Measurements from ENCODE around the gene LAMA2. TPM values are rescaled to one million over a fixed set of nuclear protein-coding genes. Genes with fewer than 3 reads are reported as not detected.

LAMA2 gene
- total RNA-seq, 2 experiments from 2014 or later, result 0.26 TPM; not detected in 1

- no peak overlapping the region for H3K27ac Mint-ChIP-seq
- H3K36me3 Mint-ChIP-seq (ENCODE audit: low read depth), result no peaks in the 10 kb centered on the region
- CTCF ChIA-PET, result interaction anchor here (1.4 kb wide), 1 partner anchor 9 kb away, joined by 4 read pairs; no protein-coding TSS in a partner anchor
- DNase-seq (no peak), ATAC-seq (no peak)
- H3K27me3 Mint-ChIP-seq (ENCODE audit: low read depth), result peaks cover 5% of the 10 kb centered on the region
- H3K4me1 Mint-ChIP-seq (ENCODE audit: low read depth), result no peaks in the 10 kb centered on the region
- POLR2A ChIA-PET, result no interaction called here
- no peak overlapping the region for H3K4me3 Mint-ChIP-seq
- no peaks in the 10 kb centered on the region for H3K9me3 Mint-ChIP-seq (ENCODE audit: insufficient read depth)
Measured at GRCh38 chr6:129114636-129115391, 231.9 kb downstream of the LAMA2 start.

DNA sequence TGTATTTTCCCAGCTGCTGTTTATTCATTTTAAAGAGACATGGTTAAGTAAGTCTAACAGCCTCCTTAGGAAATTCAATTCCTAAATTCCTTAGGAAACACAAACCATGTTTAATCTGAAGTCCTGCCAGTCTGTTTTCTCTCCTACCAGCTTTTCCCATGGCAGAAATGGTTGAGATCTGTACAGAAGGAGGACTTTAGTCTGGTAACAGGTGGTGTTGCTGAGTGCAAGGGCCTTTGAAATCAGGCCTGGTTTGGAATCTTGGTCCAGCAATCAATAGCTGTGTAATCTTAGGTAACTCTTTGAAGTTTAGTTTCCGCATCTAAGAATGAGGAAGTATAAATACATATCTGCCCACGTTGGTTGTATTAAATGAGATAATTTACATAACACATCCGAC lies 232.5 kb downstream of the LAMA2 start:
- DNase-seq (no peak), ATAC-seq (no peak)
- CTCF ChIA-PET, result interaction anchor here (1.4 kb wide), 1 partner anchor 9 kb away, joined by 4 read pairs; no protein-coding TSS in a partner anchor
- POLR2A ChIA-PET, result no interaction called here
- Mint-ChIP-seq H3K4me3 (no peak overlapping the region), H3K27me3 (ENCODE audit: low read depth) (peaks cover 5% of the 10 kb centered on the region), H3K36me3 (ENCODE audit: low read depth) (no peaks in the 10 kb centered on the region), H3K4me1 (ENCODE audit: low read depth) (no peaks in the 10 kb centered on the region), H3K27ac (no peak overlapping the region), H3K9me3 (ENCODE audit: insufficient read depth) (no peaks in the 10 kb centered on the region)

DNA sequence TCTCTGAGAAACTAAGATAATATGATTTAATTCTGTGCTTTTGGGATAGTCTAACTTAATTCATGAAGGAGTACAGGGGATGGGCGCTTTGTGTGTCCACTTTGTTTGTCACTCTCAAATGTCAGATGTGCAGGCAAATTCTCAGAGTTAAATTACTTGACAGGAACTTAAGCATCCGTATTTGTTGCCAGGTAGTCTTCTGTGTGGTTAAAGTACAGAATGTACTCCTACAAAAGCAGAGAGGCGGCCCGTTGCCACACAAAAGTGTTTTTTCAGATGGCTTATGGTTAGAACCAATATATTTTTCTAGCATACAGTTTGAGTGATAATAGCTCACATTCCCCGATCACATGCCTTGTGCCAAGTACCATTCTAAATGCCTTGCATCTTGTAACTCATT lies 234.4 kb downstream of the LAMA2 start:
- H3K27me3 Mint-ChIP-seq (ENCODE audit: low read depth), result peaks cover 5% of the 10 kb centered on the region
- no peak overlapping the region for H3K27ac Mint-ChIP-seq
- ATAC-seq (no peak), DNase-seq (no peak)
- ChIA-PET CTCF (no interaction called here), POLR2A (no interaction called here)
- no peaks in the 10 kb centered on the region for H3K9me3 Mint-ChIP-seq (ENCODE audit: insufficient read depth)
- no peak overlapping the region for H3K4me3 Mint-ChIP-seq
- no peaks in the 10 kb centered on the region for H3K4me1 Mint-ChIP-seq (ENCODE audit: low read depth)
- H3K36me3 Mint-ChIP-seq (ENCODE audit: low read depth), result no peaks in the 10 kb centered on the region

GRCh38 chr6:129120856-129121638 lies 238.1 kb downstream of the LAMA2 start:
- ChIA-PET CTCF (no interaction called here), POLR2A (no interaction called here)
- Mint-ChIP-seq H3K4me3 (no peak overlapping the region), H3K27me3 (ENCODE audit: low read depth) (no peaks in the 10 kb centered on the region), H3K27ac (no peak overlapping the region), H3K4me1 (ENCODE audit: low read depth) (no peaks in the 10 kb centered on the region), H3K36me3 (ENCODE audit: low read depth) (no peaks in the 10 kb centered on the region), H3K9me3 (ENCODE audit: insufficient read depth) (no peaks in the 10 kb centered on the region)
- ATAC-seq (no peak), DNase-seq (no peak)

GRCh38 chr6:129124347-129124746 lies 241.4 kb downstream of the LAMA2 start:
- POLR2A ChIA-PET, result no interaction called here
- Mint-ChIP-seq H3K4me3 (no peak overlapping the region), H3K4me1 (ENCODE audit: low read depth) (no peaks in the 10 kb centered on the region), H3K27ac (no peak overlapping the region), H3K27me3 (ENCODE audit: low read depth) (no peaks in the 10 kb centered on the region), H3K9me3 (ENCODE audit: insufficient read depth) (no peaks in the 10 kb centered on the region), H3K36me3 (ENCODE audit: low read depth) (no peaks in the 10 kb centered on the region)
- CTCF ChIA-PET, result no interaction called here
- ATAC-seq, result no peak
- DNase-seq, result no peak

DNA sequence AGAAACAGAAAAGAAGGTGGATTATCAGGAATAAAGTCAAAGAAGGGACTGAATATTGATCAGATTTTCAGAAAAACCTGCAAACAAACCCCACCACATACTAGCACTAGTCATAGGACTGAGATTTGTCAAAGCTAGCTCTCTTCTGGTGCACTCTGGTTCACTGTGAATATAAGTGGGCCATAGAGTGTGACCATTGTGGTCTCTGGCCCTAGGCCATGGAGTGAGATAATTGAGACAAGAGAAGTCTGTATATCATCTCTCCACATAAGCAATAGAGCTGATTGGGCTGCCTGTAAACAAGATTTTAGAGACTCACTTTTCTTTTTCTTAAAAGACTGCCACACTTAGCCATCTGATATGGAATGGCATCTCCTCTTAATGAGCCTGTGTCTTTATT lies 247.2 kb downstream of the LAMA2 start:
- Mint-ChIP-seq H3K27me3 (ENCODE audit: low read depth) (peaks cover 2% of the 10 kb centered on the region), H3K4me3 (no peak overlapping the region), H3K9me3 (ENCODE audit: insufficient read depth) (no peaks in the 10 kb centered on the region), H3K4me1 (ENCODE audit: low read depth) (no peaks in the 10 kb centered on the region), H3K27ac (no peak overlapping the region), H3K36me3 (ENCODE audit: low read depth) (no peaks in the 10 kb centered on the region)
- ATAC-seq (no peak), DNase-seq (no peak)
- POLR2A ChIA-PET, result no interaction called here
- CTCF ChIA-PET, result no interaction called here

- Mint-ChIP-seq H3K27ac (no peak overlapping the region), H3K36me3 (ENCODE audit: low read depth) (no peaks in the 10 kb centered on the region), H3K9me3 (ENCODE audit: insufficient read depth) (no peaks in the 10 kb centered on the region), H3K4me1 (ENCODE audit: low read depth) (no peaks in the 10 kb centered on the region), H3K4me3 (no peak overlapping the region), H3K27me3 (ENCODE audit: low read depth) (peaks cover 3% of the 10 kb centered on the region)
- ChIA-PET CTCF (interaction anchor here (0.6 kb wide), 1 partner anchor 939 kb away, joined by 3 read pairs; no protein-coding TSS in a partner anchor), POLR2A (no interaction called here)
- no peak for ATAC-seq
- DNase-seq, result no peak
Measured at GRCh38 chr6:129130959-129131681, 248.2 kb downstream of the LAMA2 start.

DNA sequence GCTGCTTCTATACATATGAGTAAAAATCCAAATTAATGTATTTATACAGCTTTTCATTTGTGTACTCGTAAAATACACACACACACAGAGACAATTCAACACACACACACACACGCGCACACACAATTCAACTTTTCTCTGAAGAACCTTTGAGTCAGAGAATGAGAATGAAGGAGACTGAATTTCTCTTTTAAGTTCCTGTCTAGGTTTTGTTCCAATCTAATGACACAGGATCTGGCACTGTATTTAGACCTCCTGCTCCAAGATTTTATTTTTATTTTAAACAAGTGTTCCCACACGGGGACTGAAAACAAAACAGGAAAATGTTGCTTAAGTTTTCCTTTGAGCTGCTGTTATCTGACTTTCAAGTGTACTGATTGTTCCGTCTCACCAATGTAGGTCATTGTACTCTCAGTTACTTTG lies 250.8 kb downstream of the LAMA2 start:
- DNase-seq (no peak), ATAC-seq (no peak)
- ChIA-PET CTCF (no interaction called here), POLR2A (no interaction called here)
- Mint-ChIP-seq H3K27ac (no peak overlapping the region), H3K4me1 (ENCODE audit: low read depth) (no peaks in the 10 kb centered on the region), H3K4me3 (no peak overlapping the region), H3K9me3 (ENCODE audit: insufficient read depth) (no peaks in the 10 kb centered on the region), H3K36me3 (ENCODE audit: low read depth) (no peaks in the 10 kb centered on the region), H3K27me3 (ENCODE audit: low read depth) (peaks cover 3% of the 10 kb centered on the region)

DNA sequence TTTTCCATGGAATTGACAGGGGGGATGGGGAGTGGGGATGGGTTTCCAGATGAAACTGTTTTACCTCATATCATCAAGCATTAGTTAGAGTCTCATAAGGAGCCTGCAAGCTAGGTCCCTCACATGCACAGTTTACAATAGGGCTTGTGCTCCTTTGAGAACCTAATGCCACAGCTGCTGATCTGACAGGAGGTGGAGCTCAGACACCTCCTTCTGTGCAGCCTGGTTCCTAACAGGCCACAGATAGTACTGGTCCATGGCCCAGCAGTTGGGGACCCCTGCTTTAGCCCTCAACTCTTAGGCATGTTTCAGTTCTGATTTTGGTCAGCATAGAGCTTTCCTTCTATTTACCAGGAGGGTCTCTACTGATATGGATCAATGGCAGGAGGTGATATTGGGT lies 251.6 kb downstream of the LAMA2 start:
- H3K4me3 Mint-ChIP-seq, result no peak overlapping the region
- DNase-seq, result no peak
- ChIA-PET CTCF (no interaction called here), POLR2A (no interaction called here)
- H3K4me1 Mint-ChIP-seq (ENCODE audit: low read depth), result no peaks in the 10 kb centered on the region
- ATAC-seq, result no peak
- no peak overlapping the region for H3K27ac Mint-ChIP-seq
- no peaks in the 10 kb centered on the region for H3K36me3 Mint-ChIP-seq (ENCODE audit: low read depth)
- peaks cover 3% of the 10 kb centered on the region for H3K27me3 Mint-ChIP-seq (ENCODE audit: low read depth)
- H3K9me3 Mint-ChIP-seq (ENCODE audit: insufficient read depth), result no peaks in the 10 kb centered on the region

DNA sequence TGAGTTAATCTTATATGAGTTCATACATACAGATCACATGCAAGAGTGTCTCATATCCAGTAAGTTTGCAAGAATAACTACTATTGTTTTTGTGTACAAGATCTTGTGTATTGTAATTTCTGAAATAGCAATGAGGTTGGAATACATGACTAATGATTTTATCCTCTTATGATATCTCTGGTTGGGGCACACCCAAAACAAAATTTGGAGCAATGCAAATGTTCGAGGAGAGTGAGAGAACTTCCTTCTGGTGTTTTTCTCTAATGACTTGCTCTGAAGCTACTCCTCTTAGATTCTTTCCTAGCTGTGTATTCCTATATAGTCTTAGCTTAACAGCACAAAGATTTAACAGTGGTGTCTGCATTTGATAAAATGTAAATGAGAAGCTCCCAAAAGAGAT lies 252.5 kb downstream of the LAMA2 start:
- Mint-ChIP-seq H3K36me3 (ENCODE audit: low read depth) (no peaks in the 10 kb centered on the region), H3K27ac (no peak overlapping the region), H3K9me3 (ENCODE audit: insufficient read depth) (no peaks in the 10 kb centered on the region), H3K4me3 (no peak overlapping the region), H3K27me3 (ENCODE audit: low read depth) (peaks cover 3% of the 10 kb centered on the region), H3K4me1 (ENCODE audit: low read depth) (no peaks in the 10 kb centered on the region)
- CTCF ChIA-PET, result no interaction called here
- DNase-seq (no peak), ATAC-seq (no peak)
- POLR2A ChIA-PET, result no interaction called here

GRCh38 chr6:129136751-129137150 lies 253.8 kb downstream of the LAMA2 start:
- ChIA-PET CTCF (no interaction called here), POLR2A (no interaction called here)
- Mint-ChIP-seq H3K4me1 (ENCODE audit: low read depth) (no peaks in the 10 kb centered on the region), H3K27me3 (ENCODE audit: low read depth) (peaks cover 3% of the 10 kb centered on the region), H3K4me3 (no peak overlapping the region), H3K27ac (no peak overlapping the region), H3K9me3 (ENCODE audit: insufficient read depth) (no peaks in the 10 kb centered on the region), H3K36me3 (ENCODE audit: low read depth) (no peaks in the 10 kb centered on the region)
- ATAC-seq (no peak), DNase-seq (no peak)

DNA sequence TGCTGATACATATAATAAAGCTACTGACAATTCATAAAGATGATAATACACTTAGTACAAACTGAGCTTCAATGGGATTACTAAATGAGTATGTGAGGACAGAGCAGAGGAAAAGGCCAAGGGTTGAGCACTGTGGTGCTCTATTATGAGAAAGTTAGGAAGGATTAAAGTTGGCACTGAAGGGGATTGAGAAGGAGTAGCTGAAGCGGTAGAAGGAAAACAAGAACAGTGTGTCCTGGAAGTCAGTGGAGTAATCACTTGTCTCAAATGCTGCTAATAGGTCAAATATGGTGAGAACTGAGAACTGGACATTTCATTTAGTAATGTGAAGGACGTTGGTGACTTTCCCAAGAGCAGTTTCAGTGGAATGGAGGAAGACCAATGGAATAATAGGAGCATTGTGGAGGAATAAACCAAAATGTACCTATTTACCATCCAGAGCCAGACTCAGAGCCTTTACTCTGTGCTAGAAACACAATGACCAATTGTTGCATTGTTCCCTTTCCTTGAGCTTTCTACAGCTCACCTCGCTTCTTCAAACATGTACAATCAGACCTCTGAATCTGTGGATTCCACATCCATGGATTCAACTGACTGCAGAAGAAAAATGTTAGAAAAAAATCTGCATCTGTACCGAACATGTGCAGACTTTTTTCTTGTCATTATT lies 255.9 kb downstream of the LAMA2 start:
- ChIA-PET CTCF (no interaction called here), POLR2A (no interaction called here)
- DNase-seq, result no peak
- no peak for ATAC-seq
- Mint-ChIP-seq H3K4me3 (no peak overlapping the region), H3K27me3 (ENCODE audit: low read depth) (peaks cover 3% of the 10 kb centered on the region), H3K27ac (no peak overlapping the region), H3K36me3 (ENCODE audit: low read depth) (no peaks in the 10 kb centered on the region), H3K9me3 (ENCODE audit: insufficient read depth) (no peaks in the 10 kb centered on the region), H3K4me1 (ENCODE audit: low read depth) (no peaks in the 10 kb centered on the region)

All from activated CD8-positive, alpha-beta T cell treated with anti-CD3 and anti-CD28 coated beads, Interleukin-2, amount 10 ng/mL, durations not matched to agents 7 days and 5 days (primary cell).